H1 (cell line): ENCODE measurements around the gene SPSB1. TPM values are rescaled to one million over a fixed set of nuclear protein-coding genes. Genes with fewer than 3 reads are reported as not detected.

Experiments used
- POLR2A ChIP-seq, 2 experiments: IDR thresholded peaks; 1 replicate in 1 of 2; 2 replicates in 1 of 2; pipeline ENCODE4 v1.6.1; 2011; ENCODE audit warnings: low read depth in 2 of 2, low read length in 2 of 2, mild to moderate bottlenecking in 2 of 2; ENCODE audit errors: control extremely low read depth in 1 of 2
- polyA plus RNA-seq, 7 experiments: library from polyadenylated mRNA; depleted of rRNA in 3 of 7; stranded (reverse) in 5 of 7; unstranded in 2 of 7; fragments of >200 nt in 5 of 7; fragments of 200-250 nt in 2 of 7; gene quantifications; 1 replicate in 5 of 7; 2 replicates in 1 of 7; 4 replicates in 1 of 7; pipeline versions ENCODE4 v1.2.1 to v1.2.3, GENCODE V29; 2011 to 2013; ENCODE audit warnings: missing spikeins in 2 of 7, mixed read lengths in 2 of 7
- total RNA-seq: library from RNA; stranded (reverse); fragmentation: NEBNext Ultra II Directional; extraction: Animal tissue kit (Norgen Biotek cat#: 25700); gene quantifications from 2 replicates; pipeline ENCODE4 v1.2.1, GENCODE V29; 2021

The SPSB1 gene
- total and polyA plus RNA-seq, 2 of the 8 experiments (the other 6 are each of a cell fraction or from before 2014, with no cell fraction given), result 5.3 to 6.4 TPM

- no peak for TF ChIP-seq POLR2A (IDR thresholded peaks at IDR 0.05; ENCODE audit: control extremely low read depth in 1 of 2, low read depth in 2 of 2, low read length in 2 of 2)
Observed at GRCh38 chr1:9320520-9321479, 28.1 kb downstream of the SPSB1 start (continued).
